PFSK-1 (cell line): ENCODE measurements around the gene MYH7.

Experiments
- POLR2AphosphoS5 ChIP-seq: IDR thresholded peaks from 2 replicates; pipeline ENCODE4 v1.6.1; 2012; ENCODE audit warnings: low read depth, mild to moderate bottlenecking, control low read depth, low read length, moderate library complexity
- REST ChIP-seq, 2 experiments: IDR thresholded peaks; 2 replicates each; pipeline versions ENCODE4 v1.6.1 to v1.8.0; 2011 to 2012; ENCODE audit warnings: low read depth in 2 of 2, low read length in 2 of 2, control low read depth in 1 of 2, inconsistent platforms in 1 of 2, mild to moderate bottlenecking in 1 of 2, moderate library complexity in 1 of 2; ENCODE audit not compliant: insufficient read depth in 1 of 2
- TAF1 ChIP-seq: IDR thresholded peaks from 2 replicates; pipeline ENCODE4 v1.6.1; 2012; ENCODE audit warnings: low read length, control low read depth, borderline replicate concordance; ENCODE audit not compliant: insufficient read depth

- TF ChIP-seq POLR2AphosphoS5 (no peak), TAF1 (no peak), REST (IDR thresholded peaks at IDR 0.05; ENCODE audit: insufficient read depth in 1 of 2, low read depth in 2 of 2, low read length in 2 of 2) (no peak)
Measured at GRCh38 chr14:23464700-23465099, 29.2 kb upstream of the MYH7 start.
